Stimulated activated CD4-positive, alpha-beta T cell treated with anti-CD3 and anti-CD28 coated beads, TNF-alpha, amount 100 ng/mL, for 4 hours (primary cell): ENCODE results near the gene CACNB4.

Experiments used
- DNase-seq, 3 experiments: peaks; one replicate each; pipeline ENCODE4 v3.0.0-alpha.2; 2020; ENCODE audit warnings: low read depth in 3 of 3

CACNB4 gene

DNA sequence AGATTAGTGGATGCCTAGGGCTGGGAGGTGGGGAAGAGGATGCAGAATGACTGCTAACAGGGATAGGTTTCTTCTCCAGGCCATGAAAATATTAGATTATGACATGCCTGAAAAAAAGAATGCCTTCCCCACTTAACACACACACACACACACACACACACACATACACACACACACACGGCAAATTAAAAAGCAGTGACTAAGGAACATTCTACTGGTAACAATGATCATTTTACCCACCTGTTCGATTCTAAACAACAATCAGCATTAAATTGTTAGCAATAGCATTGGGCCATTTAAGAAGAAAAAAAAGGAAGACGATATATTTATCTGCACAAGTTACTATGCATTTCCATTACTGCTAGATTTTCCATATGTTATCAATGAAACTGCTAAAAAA is 10.8 kb downstream of the CACNB4 start:
- DNase-seq, result no peak

GRCh38 chr2:152086231-152086630 is 12.6 kb downstream of the CACNB4 start:
- no peak for DNase-seq

- no peak for DNase-seq
These were observed 14.8 kb downstream of the CACNB4 start for GRCh38 chr2:152084076-152084475.

GRCh38 chr2:152083202-152083875 is 15.5 kb downstream of the CACNB4 start:
- no peak for DNase-seq

DNA sequence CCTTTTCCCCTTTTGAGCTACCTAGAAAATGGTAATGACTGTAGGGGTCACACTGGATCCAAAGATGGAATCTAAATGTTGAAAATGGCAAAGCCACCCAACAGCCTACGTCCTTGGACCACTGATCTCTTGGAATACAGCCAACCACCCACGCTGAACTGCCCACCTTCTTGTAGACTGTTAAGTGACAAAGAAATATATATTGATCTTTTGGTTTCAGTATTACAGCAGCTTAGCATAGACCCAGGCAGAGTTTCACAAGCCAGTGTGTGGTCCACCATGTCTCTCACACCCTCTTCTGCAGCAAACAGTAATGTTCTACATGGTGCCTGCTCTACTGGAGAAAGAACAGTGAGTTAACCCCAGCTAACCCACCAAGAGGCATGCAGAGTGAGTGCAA is 20.2 kb downstream of the CACNB4 start:
- DNase-seq, result no peak

DNA sequence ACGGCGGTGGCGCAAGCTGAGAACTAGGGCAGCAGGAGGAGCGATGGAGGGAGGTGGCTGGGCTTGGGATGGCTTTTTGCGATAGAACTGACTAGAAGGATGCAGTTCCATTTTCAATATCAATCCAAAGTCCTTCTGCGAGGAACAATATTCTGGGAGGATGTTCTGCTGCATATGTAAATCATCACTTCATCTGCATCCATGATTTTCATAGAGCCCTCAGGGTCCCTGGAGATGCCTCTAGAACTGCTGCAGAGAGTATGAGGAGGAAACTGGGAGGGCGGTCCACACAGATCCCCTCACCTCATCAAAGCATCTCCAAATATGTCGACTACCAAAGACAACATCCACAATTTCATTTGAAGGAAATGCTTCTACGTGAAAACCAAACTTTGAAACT is 20.8 kb downstream of the CACNB4 start:
- DNase-seq, result no peak

- DNase-seq, result no peak
These were observed 23.3 kb downstream of the CACNB4 start for GRCh38 chr2:152075461-152076050.

DNA sequence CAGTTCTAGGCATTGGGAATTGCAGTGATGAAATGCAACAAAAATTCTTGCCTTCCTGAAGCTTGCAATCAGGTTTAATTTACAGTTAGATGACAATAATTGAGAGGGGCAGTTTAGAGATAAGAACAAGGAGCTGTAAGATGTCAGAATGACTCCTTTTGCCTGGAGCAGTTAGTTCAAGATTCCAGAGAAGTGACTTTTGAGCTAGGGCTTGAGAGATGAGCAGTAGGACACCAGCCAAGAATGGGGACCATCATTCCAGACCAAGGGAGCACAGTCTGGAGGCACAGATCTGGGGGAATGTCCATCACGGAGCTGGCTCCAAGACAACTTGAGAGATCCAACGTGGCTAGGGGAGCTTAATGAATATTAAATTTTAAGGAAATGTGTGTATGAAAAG is 26.8 kb downstream of the CACNB4 start:
- DNase-seq, result no peak

GRCh38 chr2:152071518-152071917 is 27.3 kb downstream of the CACNB4 start:
- no peak for DNase-seq

GRCh38 chr2:152071092-152071491 is 27.8 kb downstream of the CACNB4 start:
- DNase-seq, result no peak

GRCh38 chr2:152068226-152068625 is 30.6 kb downstream of the CACNB4 start:
- DNase-seq, result no peak

- no peak for DNase-seq
These were observed 31.0 kb downstream of the CACNB4 start for GRCh38 chr2:152067823-152068222.

GRCh38 chr2:152065945-152066344 is 32.9 kb downstream of the CACNB4 start:
- no peak for DNase-seq

GRCh38 chr2:152064001-152064400 is 34.8 kb downstream of the CACNB4 start:
- no peak for DNase-seq

DNA sequence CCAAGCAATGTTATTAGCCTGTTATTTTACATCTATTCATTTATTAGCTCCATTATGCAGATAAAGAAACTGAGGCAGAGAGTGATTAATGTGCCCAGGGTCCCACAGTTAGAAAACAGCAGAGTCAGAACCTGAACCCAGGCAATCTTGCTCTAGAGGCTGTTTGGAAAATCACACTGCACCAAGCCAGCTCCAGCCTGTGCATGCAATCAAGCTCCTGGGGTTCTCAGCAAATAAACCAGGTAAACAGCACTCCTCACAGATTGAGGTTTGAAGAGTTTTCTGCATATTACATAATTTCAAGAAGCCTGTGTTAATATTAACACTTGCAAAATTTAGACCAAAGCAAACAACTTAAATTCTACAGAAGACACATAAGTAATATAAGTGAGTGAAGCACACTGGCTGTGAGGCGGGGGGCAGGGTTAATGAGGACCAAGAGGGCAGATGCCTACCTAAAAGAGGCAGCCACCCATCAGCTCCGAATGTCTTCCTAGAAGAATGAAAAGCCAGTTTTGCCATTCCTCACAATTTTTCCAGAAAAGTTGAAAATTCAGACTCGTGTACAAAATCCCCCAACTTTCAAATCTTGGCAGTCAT is 35.4 kb downstream of the CACNB4 start:
- DNase-seq, result no peak

DNA sequence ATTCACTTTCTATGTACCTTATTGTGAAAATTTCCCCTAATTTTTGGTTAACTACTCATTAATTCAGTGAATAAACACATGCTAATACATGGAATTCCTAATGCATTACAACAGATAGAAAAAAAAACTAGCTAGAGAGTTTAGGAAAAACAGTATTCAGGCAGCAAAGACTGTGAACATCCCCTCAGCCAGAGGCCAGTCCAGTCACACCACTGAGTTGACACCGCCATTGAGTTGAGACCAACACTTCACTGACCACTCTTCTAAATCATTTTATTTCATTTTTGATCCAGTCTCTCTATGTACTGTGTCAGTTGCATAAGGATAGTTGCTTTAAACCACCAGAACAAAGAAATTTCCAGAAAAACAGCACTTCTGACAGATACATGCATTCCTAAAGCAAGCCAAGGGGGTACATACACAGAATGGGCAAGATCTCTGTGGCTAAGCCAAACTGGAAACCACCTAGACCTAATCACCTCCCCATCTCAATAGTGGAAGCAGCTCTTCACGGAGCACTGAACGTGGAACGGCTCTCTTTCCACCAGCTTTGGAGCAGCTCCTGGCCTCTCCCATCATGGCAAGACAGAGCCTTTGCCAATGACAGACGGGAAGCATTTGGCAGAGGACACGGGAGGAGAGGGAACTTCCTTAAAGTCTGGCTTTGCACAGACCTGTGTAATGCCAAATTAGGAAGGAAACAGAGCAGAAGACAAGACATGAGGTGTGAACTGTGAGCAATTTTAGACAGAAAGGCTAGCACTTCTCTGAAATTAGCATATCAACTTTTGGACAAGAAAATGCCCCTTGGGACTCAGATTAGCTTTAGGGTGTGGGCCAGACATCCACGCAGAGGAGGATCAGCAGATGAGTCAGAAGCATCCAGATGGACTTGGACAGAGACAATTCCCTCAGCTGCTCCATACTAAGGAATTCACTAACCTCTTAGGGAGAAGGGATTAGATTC is 36.4 kb downstream of the CACNB4 start:
- DNase-seq, result no peak

GRCh38 chr2:152061383-152061782 is 37.5 kb downstream of the CACNB4 start:
- DNase-seq, result no peak

DNA sequence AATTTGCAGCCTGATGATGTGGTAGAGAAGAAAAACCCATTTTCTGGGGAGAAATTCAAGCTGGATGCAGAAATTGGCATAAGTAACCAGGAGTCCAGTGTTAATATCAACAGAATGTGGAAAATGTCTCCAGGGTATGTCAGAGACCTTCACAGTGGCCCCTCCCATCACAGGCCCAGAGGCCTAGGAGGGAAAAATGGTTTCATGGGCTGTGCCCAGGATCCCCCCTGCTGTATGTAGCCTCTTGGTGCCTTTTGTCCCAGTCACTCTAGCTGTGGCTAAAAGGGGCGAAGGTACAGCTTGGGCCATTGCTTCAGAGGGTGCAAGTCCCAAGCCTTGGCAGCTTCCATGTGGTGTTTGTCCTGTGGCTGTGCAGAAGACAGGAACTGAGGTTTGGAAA is 40.2 kb downstream of the CACNB4 start:
- no peak for DNase-seq

GRCh38 chr2:152056418-152056817 is 42.4 kb downstream of the CACNB4 start:
- DNase-seq, result no peak

GRCh38 chr2:152055366-152056108 is 43.3 kb downstream of the CACNB4 start:
- DNase-seq, result no peak

- DNase-seq, result no peak
These were observed 44.3 kb downstream of the CACNB4 start for GRCh38 chr2:152054593-152054992.

GRCh38 chr2:152051436-152051835 is 47.4 kb downstream of the CACNB4 start:
- DNase-seq, result no peak
